ENCODE data around the gene MOV10.

The MOV10 gene

DNA sequence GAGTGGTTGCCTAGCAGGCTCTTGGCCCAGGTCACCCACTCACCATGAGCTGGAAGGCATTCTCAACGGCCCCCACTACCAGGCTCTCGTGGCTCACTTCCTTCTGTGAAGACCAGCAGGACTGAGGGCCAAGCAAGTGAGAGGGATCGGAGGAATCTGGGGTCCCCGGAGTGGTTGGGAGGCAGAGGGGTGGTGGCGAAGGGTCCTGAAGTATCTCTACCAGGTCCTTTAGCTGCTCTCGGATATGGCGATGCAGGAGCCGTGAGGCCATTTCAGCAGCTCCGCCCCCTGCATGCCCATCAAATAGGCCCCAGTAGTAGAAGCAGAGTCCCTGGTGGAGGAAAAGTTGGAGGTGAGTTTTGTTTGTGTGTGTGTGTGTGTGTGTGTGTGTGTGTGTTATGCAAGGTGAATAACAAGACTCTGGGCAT, 38.3 kb downstream of the MOV10 start:
- TF ChIP-seq, protein P1, sequence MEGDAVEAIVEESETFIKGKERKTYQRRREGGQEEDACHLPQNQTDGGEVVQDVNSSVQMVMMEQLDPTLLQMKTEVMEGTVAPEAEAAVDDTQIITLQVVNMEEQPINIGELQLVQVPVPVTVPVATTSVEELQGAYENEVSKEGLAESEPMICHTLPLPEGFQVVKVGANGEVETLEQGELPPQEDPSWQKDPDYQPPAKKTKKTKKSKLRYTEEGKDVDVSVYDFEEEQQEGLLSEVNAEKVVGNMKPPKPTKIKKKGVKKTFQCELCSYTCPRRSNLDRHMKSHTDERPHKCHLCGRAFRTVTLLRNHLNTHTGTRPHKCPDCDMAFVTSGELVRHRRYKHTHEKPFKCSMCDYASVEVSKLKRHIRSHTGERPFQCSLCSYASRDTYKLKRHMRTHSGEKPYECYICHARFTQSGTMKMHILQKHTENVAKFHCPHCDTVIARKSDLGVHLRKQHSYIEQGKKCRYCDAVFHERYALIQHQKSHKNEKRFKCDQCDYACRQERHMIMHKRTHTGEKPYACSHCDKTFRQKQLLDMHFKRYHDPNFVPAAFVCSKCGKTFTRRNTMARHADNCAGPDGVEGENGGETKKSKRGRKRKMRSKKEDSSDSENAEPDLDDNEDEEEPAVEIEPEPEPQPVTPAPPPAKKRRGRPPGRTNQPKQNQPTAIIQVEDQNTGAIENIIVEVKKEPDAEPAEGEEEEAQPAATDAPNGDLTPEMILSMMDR (IDR thresholded peaks at IDR 0.05; ENCODE audit: low read depth, low read length, missing control alignments), result no peak
- DNase-seq (ENCODE audit: low read depth), result no peak
- no peak overlapping the region for H3K4me3 ChIP-seq (ENCODE audit: low read depth, low read length)

DNA sequence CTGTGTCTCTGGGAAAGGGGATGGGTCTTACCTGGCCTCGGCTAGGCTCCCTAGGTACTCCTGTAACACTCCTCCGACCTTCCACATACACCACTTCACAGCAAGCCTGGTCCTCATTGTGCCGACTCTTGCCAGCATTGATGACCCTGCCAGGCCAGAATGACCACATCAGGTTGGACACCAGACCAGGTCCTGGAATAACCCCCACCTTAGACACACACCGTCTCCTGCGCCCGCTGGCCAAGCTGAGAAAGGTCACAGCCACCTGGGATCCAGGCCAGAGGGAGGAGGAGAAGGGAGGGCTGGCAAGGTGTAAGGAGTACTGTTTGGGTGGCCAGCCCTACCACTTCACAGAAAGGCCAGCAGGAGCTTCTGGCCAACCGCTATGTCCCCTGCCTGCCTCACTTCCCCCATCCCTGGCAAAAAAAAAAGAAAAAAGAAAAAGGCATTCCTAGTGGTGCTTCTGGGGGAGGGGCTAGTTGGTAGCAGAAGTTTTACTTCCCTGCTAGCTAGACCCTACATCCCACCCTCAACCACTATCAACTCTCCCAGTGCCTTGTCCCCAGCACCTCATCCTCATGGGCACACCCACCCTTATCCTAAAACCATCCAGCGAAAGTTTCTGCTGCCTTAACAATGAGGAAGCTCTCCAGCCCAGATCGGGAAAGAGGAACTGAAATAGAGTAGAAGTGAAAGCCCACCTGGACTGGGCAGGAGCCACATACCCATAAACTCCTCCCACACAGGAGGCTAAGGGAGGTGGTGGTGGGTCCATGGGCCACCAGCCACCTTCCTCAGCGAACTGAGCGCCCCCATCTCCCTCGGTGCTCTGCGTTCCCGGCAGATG, 39.2 kb downstream of the MOV10 start:
- peak overlapping the region; percentile 60 for H3K4me3 ChIP-seq (ENCODE audit: low read depth, low read length)
- TF ChIP-seq, protein P1 (IDR thresholded peaks at IDR 0.05; ENCODE audit: low read depth, low read length, missing control alignments), result no peak
- peak; percentile 51 for DNase-seq (ENCODE audit: low read depth)

- H3K4me3 ChIP-seq (ENCODE audit: low read depth, low read length), result peak overlapping the region; percentile 60
- no peak for DNase-seq (ENCODE audit: low read depth)
- TF ChIP-seq, protein P1 (IDR thresholded peaks at IDR 0.05; ENCODE audit: low read depth, low read length, missing control alignments), result peak; percentile 5
Measured at GRCh38 chr1:112714313-112715263, 40.1 kb downstream of the MOV10 start.

GRCh38 chr1:112715264-112716053, 41.0 kb downstream of the MOV10 start, which contains the start of gene PPM1J:
Gene PPM1J (minus strand): TSS chr1:112715332. CDS start chr1:112715301, 31 bp downstream.
- DNase-seq (ENCODE audit: low read depth), result peak; percentile 80

DNA sequence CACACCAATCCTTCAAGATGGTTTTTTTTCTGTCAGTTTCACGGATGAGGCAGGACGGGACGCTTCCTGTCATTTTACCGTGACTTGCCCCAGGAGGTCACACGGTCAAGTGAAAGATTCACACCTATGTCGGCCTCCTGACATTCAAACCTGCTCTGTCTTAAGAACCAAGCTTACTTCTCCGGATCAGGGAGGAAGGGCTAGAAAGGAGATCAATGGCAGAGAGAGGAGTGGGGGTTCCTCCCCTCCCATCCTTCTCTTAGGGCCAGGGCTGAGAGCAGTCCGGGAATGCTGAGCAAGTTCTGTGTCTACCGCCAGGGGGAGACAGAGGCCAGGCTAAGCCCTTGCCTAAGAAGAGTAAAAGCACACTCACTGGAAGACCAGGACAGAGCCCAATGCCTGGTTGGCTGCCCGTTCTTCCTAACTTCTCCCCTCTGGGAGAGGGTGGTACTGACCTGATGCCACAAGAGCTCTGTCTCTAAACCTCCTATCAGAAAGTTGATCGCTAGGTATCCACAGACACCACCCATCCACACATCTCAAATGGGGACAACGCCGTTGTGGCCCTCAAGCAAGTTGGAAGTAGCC, 41.8 kb downstream of the MOV10 start:
- peak; percentile 57 for DNase-seq (ENCODE audit: low read depth)
- H3K4me3 ChIP-seq (ENCODE audit: low read depth, low read length), result peak overlapping the region; percentile 53; the same call in 1 of the 2 replicates
- TF ChIP-seq, protein P1 (IDR thresholded peaks at IDR 0.05; ENCODE audit: low read depth, low read length, missing control alignments), result peak; percentile 99

More at GRCh38 chr1:112715264-112716053, 41.0 kb downstream of the MOV10 start, which contains the start of gene PPM1J:
- H3K4me3 ChIP-seq (ENCODE audit: low read depth, low read length), result peak within 1 kb of the TSS; percentile 60
- TF ChIP-seq, protein P1 (IDR thresholded peaks at IDR 0.05; ENCODE audit: low read depth, low read length, missing control alignments), result no peak
